Kidney (tissue), 14 donors: ENCODE measurements around the gene MAD1L1. TPM values are rescaled to one million over a fixed set of nuclear protein-coding genes. Genes with fewer than 3 reads are reported as not detected.

Source experiments
- DNase-seq, 5 donors: peaks; one replicate each; pipeline ENCODE4 v3.0.0-alpha.2; 2013 to 2020
- FAIRE-seq: peaks from 2 replicates; lab custom pipeline; 2012; peaks lifted over from hg19 to GRCh38; lab: Jason Lieb, UNC
- H3K27ac ChIP-seq, 2 donors: one replicate each; pipeline ENCODE4 v1.7.0; 2013; ENCODE audit warnings: low read depth in 2 of 2, low read length in 2 of 2, inconsistent platforms in 1 of 2
- H3K27me3 ChIP-seq: one replicate; pipeline ENCODE4 v1.7.1; 2013; ENCODE audit warnings: low read length, inconsistent platforms; ENCODE audit not compliant: control insufficient read depth, insufficient read depth
- H3K36me3 ChIP-seq, 3 donors: one replicate each; pipeline versions ENCODE4 v1.7.0 to v1.7.1; 2013; ENCODE audit warnings: low read length in 3 of 3, control low read depth in 1 of 3, inconsistent platforms in 1 of 3; ENCODE audit not compliant: insufficient read depth in 3 of 3, control insufficient read depth in 2 of 3
- H3K4me1 ChIP-seq, 3 donors: one replicate each; pipeline versions ENCODE4 v1.7.0 to v1.7.1; 2013; ENCODE audit warnings: low read length in 3 of 3, inconsistent platforms in 1 of 3, low read depth in 1 of 3; ENCODE audit not compliant: control insufficient read depth in 2 of 3, insufficient read depth in 2 of 3
- H3K4me3 ChIP-seq, 3 donors: one replicate each; pipeline versions ENCODE4 v1.7.0 to v1.8.1; 2013; ENCODE audit warnings: low read length in 3 of 3, control low read depth in 1 of 3, inconsistent platforms in 1 of 3
- H3K9ac ChIP-seq, 3 donors: one replicate each; pipeline versions ENCODE4 v1.7.0 to v1.7.1; 2013; ENCODE audit warnings: low read length in 3 of 3, control low read depth in 1 of 3, inconsistent platforms in 1 of 3
- H3K9me3 ChIP-seq, 3 donors: one replicate each; pipeline versions ENCODE4 v1.7.0 to v1.7.1; 2013; ENCODE audit warnings: low read length in 3 of 3, control low read depth in 1 of 3, inconsistent platforms in 1 of 3; ENCODE audit not compliant: control insufficient read depth in 2 of 3, insufficient read depth in 1 of 3
- intact Hi-C: fragments of 100-400 bp; cut with DNase I; formaldehyde crosslinking; loops from one replicate; pipeline ENCODE4 v1.11.1; 2022
- polyA plus RNA-seq: library from polyadenylated mRNA; stranded (reverse); fragments of 350-450 nt; fragmentation: Illumina TruSeq; extraction: RNeasy Lipid Tissue Mini Kit (QIAGEN cat#74804); gene quantifications from one replicate; pipeline ENCODE4 v1.2.3, GENCODE V29; 2014; ENCODE audit warnings: low read depth, low replicate concordance; ENCODE audit not compliant: insufficient read depth
- total RNA-seq: library from RNA; stranded (reverse); fragmentation: NEBNext Ultra II Directional; extraction: Animal tissue kit (Norgen Biotek cat#: 25700); gene quantifications from one replicate; pipeline ENCODE4 v1.2.1, GENCODE V29; 2021
- TF ChIP-seq, protein P1 (sequence below): IDR thresholded peaks from 3 replicates; pipeline ENCODE4 v1.5.1; 2012; ENCODE audit warnings: mild to moderate bottlenecking, moderate library complexity, borderline replicate concordance; ENCODE audit not compliant: insufficient read depth; ENCODE audit errors: extremely low read depth
- donor health status: control.
- donor health status: control.
- donor health status: control.
- donor health status: control.
- donor health status: control.
- donor health status: DM: yes; HTN: yes; CAD: no.
- donor health status: Normal renal cell carcinoma (clear cell type).

The MAD1L1 gene
- total and polyA plus RNA-seq, 2 donors from 2014 or later, result 33.2 to 45.2 TPM

DNA sequence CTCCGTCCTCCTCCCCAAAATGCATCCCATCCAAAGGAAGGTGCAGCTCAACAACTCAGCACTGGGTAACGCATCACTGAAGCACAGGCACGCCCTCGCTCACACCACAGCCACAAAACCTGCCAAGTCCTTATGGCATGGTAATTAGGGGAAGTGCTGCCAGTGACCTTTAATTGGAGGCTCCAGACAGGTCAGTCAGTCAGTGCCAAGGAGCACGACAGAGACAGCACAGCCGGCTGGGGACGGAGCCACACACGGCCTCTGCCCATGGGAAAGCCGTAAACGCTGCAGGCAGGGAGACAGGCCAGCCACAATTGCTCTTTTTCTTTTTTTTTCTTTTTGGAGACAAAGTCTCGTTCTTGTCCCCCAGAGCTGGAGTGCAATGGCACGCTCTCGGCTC, 146.5 kb downstream of the MAD1L1 start:
- intact Hi-C loops, result no loop called here
- no peak for DNase-seq

DNA sequence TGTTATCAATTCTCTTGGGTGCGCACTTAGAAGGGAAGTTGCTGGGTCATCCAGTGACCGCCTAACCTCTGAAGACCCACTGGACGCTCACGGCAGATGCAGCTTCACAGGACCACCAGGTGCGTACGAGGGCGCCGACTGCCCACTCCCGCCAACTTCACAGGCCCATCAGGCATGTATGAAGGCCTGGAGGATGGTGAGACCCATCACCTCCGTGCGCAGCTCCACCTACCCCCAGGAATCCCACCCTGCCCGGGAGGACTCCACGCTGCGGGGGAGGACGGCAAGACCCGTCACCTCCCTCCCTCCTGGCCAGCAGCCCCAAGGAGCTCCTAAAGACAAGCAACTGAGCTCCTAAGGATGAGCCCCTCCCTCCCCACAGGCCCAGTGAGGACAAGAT, 146.9 kb downstream of the MAD1L1 start:
- FAIRE-seq, result no peak
- no peak for DNase-seq
- Histone ChIP-seq H3K4me1 (no peaks in the 10 kb centered on the region), H3K27me3 (no peaks in the 10 kb centered on the region), H3K27ac (no peak overlapping the region), H3K36me3 (no peaks in the 10 kb centered on the region), H3K4me3 (no peak overlapping the region), H3K9ac (no peak overlapping the region), H3K9me3 (no peaks in the 10 kb centered on the region)
- TF ChIP-seq, protein P1, sequence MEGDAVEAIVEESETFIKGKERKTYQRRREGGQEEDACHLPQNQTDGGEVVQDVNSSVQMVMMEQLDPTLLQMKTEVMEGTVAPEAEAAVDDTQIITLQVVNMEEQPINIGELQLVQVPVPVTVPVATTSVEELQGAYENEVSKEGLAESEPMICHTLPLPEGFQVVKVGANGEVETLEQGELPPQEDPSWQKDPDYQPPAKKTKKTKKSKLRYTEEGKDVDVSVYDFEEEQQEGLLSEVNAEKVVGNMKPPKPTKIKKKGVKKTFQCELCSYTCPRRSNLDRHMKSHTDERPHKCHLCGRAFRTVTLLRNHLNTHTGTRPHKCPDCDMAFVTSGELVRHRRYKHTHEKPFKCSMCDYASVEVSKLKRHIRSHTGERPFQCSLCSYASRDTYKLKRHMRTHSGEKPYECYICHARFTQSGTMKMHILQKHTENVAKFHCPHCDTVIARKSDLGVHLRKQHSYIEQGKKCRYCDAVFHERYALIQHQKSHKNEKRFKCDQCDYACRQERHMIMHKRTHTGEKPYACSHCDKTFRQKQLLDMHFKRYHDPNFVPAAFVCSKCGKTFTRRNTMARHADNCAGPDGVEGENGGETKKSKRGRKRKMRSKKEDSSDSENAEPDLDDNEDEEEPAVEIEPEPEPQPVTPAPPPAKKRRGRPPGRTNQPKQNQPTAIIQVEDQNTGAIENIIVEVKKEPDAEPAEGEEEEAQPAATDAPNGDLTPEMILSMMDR, result no peak
- intact Hi-C loops, result no loop called here

More for the DNA sequence above, 146.5 kb downstream of the MAD1L1 start:
- no peaks in the 10 kb centered on the region for H3K36me3 ChIP-seq
- no peak overlapping the region for H3K27ac ChIP-seq
- no peak overlapping the region for H3K4me3 ChIP-seq
- FAIRE-seq, result no peak
- H3K4me1 ChIP-seq, result no peaks in the 10 kb centered on the region
- H3K9me3 ChIP-seq, result no peaks in the 10 kb centered on the region
- no peaks in the 10 kb centered on the region for H3K27me3 ChIP-seq
- TF ChIP-seq, protein P1, result no peak
- no peak overlapping the region for H3K9ac ChIP-seq

DNA sequence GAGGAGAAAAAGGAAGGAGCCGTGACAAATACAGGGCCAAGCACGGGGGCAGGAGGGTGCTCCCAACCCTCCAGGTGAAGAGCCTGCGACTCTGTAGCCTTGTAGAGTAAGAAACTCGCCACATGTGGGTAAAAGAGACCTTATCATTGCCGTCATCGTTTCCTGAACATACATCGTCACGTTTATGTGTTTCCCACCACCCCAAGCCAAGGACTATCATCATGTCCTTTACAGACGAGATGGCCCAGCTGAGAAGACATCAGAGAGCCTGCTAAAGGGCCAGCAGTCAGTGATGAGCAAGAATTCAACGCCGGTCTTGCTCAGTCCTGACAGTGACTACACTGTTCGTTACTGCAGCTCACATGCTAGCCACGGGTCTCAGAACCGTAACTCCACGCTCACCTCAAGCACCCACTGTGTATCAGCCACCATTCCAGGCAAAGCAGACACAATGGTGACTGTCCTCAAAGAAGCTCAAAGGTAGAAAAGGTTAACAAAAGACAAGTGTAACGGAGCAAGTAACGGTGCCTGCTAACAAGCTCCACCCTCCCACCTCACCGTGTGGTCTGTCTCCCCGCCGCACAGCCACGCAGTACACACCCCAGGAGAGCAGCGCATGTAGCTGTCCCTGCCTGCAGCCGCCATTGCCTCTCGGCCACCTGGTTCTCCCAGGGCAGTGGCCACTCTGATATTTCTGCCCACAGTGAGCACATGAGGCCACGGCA, 147.8 kb downstream of the MAD1L1 start:
- no peaks in the 10 kb centered on the region for H3K9me3 ChIP-seq
- TF ChIP-seq, protein P1, result no peak
- H3K4me3 ChIP-seq, result no peak overlapping the region
- no peaks in the 10 kb centered on the region for H3K36me3 ChIP-seq
- DNase-seq (no peak), FAIRE-seq (no peak)
- intact Hi-C loops, result no loop called here
- H3K9ac ChIP-seq, result no peak overlapping the region
- no peaks in the 10 kb centered on the region for H3K27me3 ChIP-seq
- no peaks in the 10 kb centered on the region for H3K4me1 ChIP-seq
- H3K27ac ChIP-seq, result no peak overlapping the region

DNA sequence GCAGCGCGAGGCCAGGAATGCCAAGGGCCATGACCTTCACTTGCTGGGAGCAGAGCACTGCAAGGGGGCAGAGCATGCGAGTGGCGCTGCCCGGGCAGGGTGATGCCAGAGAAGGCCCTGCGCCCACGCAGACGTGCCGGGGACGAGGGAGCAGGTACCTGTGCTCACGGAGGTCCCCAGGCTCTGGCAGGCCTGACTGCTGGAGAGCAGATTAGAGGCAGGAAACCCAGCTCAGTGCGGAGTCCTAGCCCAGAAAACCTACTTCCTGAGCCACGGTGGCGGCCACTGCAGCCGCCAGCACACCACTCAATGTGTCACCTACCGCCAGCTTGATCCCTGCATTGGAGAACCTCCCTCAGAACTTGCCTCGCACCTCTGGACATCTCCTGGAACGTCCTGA, 148.4 kb downstream of the MAD1L1 start:
- Histone ChIP-seq H3K27me3 (no peaks in the 10 kb centered on the region), H3K36me3 (no peaks in the 10 kb centered on the region), H3K27ac (no peak overlapping the region), H3K9ac (no peak overlapping the region), H3K9me3 (no peaks in the 10 kb centered on the region), H3K4me1 (no peaks in the 10 kb centered on the region), H3K4me3 (no peak overlapping the region)
- DNase-seq (no peak), FAIRE-seq (no peak)
- intact Hi-C loops, result no loop called here
- TF ChIP-seq, protein P1, result no peak
